ENCODE measurements around the gene CNOT2.

CNOT2 gene

DNA sequence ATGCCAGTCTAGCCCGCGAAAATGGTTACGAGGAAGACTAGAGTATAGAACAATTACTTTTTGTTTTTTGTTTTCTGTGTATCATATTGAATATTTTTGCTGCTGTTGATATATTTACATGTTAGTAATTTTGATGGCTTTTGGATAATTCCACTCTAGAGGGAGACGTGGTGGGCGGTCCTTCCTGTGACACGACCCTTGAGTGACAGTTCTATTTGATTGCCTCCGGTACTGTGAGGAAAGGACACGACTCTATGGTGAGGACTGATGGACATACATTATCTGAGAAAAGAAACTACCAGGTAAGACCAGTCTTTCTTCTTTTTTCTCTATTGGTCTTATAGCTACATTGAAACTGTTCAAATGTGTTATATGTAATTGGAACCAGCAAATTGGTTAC lies 34.7 kb downstream of the CNOT2 start:
- Histone ChIP-seq H3K4me1 (peaks cover 0 to 22% (median 1%) of the 10 kb centered on the region in 4 donors), H3K27ac (no peak overlapping the region), H3K27me3 (no peaks in the 10 kb centered on the region), H3K36me3 (no peaks in the 10 kb centered on the region), H3K4me3 (no peak overlapping the region), H3K9me3 (no peaks in the 10 kb centered on the region)
- TF ChIP-seq, protein P1, sequence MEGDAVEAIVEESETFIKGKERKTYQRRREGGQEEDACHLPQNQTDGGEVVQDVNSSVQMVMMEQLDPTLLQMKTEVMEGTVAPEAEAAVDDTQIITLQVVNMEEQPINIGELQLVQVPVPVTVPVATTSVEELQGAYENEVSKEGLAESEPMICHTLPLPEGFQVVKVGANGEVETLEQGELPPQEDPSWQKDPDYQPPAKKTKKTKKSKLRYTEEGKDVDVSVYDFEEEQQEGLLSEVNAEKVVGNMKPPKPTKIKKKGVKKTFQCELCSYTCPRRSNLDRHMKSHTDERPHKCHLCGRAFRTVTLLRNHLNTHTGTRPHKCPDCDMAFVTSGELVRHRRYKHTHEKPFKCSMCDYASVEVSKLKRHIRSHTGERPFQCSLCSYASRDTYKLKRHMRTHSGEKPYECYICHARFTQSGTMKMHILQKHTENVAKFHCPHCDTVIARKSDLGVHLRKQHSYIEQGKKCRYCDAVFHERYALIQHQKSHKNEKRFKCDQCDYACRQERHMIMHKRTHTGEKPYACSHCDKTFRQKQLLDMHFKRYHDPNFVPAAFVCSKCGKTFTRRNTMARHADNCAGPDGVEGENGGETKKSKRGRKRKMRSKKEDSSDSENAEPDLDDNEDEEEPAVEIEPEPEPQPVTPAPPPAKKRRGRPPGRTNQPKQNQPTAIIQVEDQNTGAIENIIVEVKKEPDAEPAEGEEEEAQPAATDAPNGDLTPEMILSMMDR (IDR thresholded peaks at IDR 0.05), result no peak
- DNase-seq, result no peak
- intact Hi-C loops (cut with DNase I; ENCODE audit: low total_unique reads), result no loop called here

DNA sequence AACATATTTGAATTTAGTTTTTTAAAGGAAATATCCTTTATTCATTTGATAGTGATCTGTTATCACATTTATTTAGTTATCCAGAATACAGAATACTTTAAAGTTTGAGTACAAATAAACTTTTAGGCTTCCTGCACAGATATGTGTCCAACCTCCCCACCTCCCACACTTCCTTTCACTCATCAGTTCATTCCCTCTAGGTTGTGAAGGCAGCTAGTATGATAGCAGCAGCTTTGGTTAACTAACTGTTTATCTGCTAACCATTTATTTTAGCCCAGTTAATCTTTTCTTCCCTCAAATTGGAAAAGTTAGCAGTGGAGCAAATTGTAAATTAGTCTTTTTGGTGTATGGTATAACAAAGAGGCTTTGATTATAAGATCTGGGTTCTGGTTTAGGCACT lies 35.7 kb downstream of the CNOT2 start:
- Histone ChIP-seq H3K27me3 (no peaks in the 10 kb centered on the region), H3K36me3 (peaks cover 0 to 2% (median 0%) of the 10 kb centered on the region in 3 donors), H3K4me1 (peaks cover 0 to 13% (median 1%) of the 10 kb centered on the region in 4 donors), H3K9me3 (no peaks in the 10 kb centered on the region), H3K27ac (no peak overlapping the region), H3K4me3 (no peak overlapping the region)
- DNase-seq, result no peak
- intact Hi-C loops (cut with DNase I; ENCODE audit: low total_unique reads), result no loop called here
- TF ChIP-seq, protein P1 (IDR thresholded peaks at IDR 0.05), result no peak

DNA sequence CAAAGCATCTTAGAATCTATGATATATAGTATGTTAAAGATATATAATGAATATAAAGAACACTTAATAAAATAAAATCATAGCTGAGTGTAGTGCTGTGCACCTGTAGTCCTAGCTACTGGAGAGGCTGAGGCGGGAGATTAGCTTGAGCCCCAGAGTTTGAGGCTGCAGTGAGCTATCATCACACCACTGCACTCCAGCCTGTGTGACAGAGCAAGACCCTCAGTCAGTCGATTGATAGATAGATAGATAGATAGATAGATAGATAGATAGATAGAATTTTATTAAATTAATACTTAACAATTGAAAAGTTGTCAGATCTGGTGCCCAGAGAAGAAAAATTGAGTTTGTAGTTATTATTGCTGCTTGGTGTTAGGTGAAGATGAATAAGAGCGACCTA lies 40.0 kb downstream of the CNOT2 start:
- Histone ChIP-seq H3K9me3 (no peaks in the 10 kb centered on the region), H3K4me1 (peaks cover 0 to 12% (median 0%) of the 10 kb centered on the region in 4 donors), H3K36me3 (peaks cover 3 to 14% (median 9%) of the 10 kb centered on the region in 3 donors), H3K4me3 (no peak overlapping the region), H3K27me3 (no peaks in the 10 kb centered on the region), H3K27ac (no peak overlapping the region)
- no peak for DNase-seq
- intact Hi-C loops (cut with DNase I; ENCODE audit: low total_unique reads), result no loop called here
- TF ChIP-seq, protein P1 (IDR thresholded peaks at IDR 0.05), result no peak

DNA sequence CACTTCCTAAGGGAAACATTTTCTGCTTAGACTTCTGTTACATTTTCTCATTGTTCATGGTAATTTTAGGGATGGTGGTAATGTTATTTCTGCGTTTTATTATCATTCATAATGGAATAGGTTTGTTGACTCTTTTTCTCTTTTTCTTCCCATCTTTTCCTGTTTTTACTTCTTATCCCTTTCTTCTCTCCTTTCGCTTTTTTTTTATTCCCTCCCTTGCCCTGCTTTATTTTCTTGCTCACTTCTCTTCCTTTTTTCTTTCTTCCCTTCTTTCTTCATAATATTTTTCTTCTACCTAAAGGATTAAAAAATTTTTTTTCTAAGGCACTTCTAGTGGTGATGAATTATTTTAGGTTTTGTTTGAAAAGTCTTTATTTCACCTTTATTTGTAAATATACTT lies 45.6 kb downstream of the CNOT2 start:
- Histone ChIP-seq H3K27ac (no peak overlapping the region), H3K4me3 (no peak overlapping the region), H3K36me3 (peaks cover 3 to 13% (median 9%) of the 10 kb centered on the region in 3 donors), H3K9me3 (no peaks in the 10 kb centered on the region), H3K27me3 (no peaks in the 10 kb centered on the region), H3K4me1 (peaks cover 0 to 38% (median 11%) of the 10 kb centered on the region in 4 donors)
- DNase-seq, result no peak
- TF ChIP-seq, protein P1 (IDR thresholded peaks at IDR 0.05), result no peak
- intact Hi-C loops (cut with DNase I; ENCODE audit: low total_unique reads), result no loop called here

DNA sequence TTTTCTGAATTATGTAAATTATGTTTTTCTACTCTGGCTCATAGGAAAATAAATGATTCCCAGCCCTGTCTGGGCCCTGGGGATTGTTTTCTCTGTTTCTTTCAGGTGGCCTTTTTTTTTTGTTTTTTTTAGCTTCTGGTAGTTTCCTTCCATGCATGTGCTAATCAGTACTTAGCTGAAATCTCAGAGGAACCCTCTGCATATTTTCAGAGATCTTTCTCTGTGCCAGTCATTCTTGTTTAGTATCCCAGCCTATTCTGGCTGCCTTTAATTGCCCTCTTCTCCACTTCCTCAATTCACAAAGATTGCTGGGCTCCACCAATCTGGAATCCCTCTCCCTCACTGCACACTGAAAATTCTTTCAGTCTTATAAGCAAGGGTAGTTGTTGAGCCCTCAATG lies 46.9 kb downstream of the CNOT2 start:
- DNase-seq, result no peak
- Histone ChIP-seq H3K27me3 (no peaks in the 10 kb centered on the region), H3K9me3 (no peaks in the 10 kb centered on the region), H3K4me1 (peaks cover 0 to 42% (median 13%) of the 10 kb centered on the region in 4 donors), H3K27ac (peak overlapping the region in 1 of 2 donors; percentile 29), H3K36me3 (peaks cover 3 to 9% (median 8%) of the 10 kb centered on the region in 3 donors), H3K4me3 (no peak overlapping the region)
- TF ChIP-seq, protein P1 (IDR thresholded peaks at IDR 0.05), result no peak
- intact Hi-C loops (cut with DNase I; ENCODE audit: low total_unique reads), result no loop called here

Data from tibial artery (tissue), 4 donors.